ENCODE measurements around the gene SH2B2. TPM values are rescaled to one million over a fixed set of nuclear protein-coding genes. Genes with fewer than 3 reads are reported as not detected.

The SH2B2 gene
- total RNA-seq, 1 experiment from 2014 or later: 14.7 TPM

- DNase-seq (ENCODE audit: low spot score) (peak; percentile 48), ATAC-seq (peak; percentile 34)
- no peak overlapping the region for H3K27ac Mint-ChIP-seq
- ChIA-PET POLR2A (interaction anchor here (1.2 kb wide), 1 partner anchor 14 kb away, joined by 3 read pairs; no protein-coding TSS in a partner anchor), CTCF (interaction anchor here (0.5 to 2.8 kb wide), 15 partner anchors 8 to 775 kb away, joined by 3 to 13 read pairs (median 4); no protein-coding TSS in a partner anchor)
- no peaks in the 10 kb centered on the region for H3K9me3 Mint-ChIP-seq
- H3K36me3 Mint-ChIP-seq: no peaks in the 10 kb centered on the region
- peak overlapping the region; percentile 61 for H3K4me3 Mint-ChIP-seq
- peaks cover 10% of the 10 kb centered on the region for H3K27me3 Mint-ChIP-seq (ENCODE audit: low read depth)
- H3K4me1 Mint-ChIP-seq: peaks cover 16% of the 10 kb centered on the region
- TF ChIP-seq ATF2 (CRISPR knock-in tag; IDR thresholded peaks at IDR 0.05; ENCODE audit: borderline replicate concordance, low read depth) (no peak), STAT6 (CRISPR knock-in tag; conservative IDR thresholded peaks at IDR 0.05; ENCODE audit: low read depth) (0 out of 2 replicates have a peak, but pooled peaks have one; percentile 67), MXD4 (CRISPR knock-in tag; IDR thresholded peaks at IDR 0.05; ENCODE audit: borderline replicate concordance) (no peak), MAX (CRISPR knock-in tag; IDR thresholded peaks at IDR 0.05) (peak; percentile 59), ZBTB21 (CRISPR knock-in tag; IDR thresholded peaks at IDR 0.05; ENCODE audit: borderline replicate concordance) (0 out of 2 replicates have a peak, but pooled peaks have one; percentile 44), CBFB (CRISPR knock-in tag; IDR thresholded peaks at IDR 0.05; ENCODE audit: low read depth) (0 out of 2 replicates have a peak, but pooled peaks have one; percentile 45), SP1 (CRISPR knock-in tag; conservative IDR thresholded peaks at IDR 0.05) (peak; percentile 44; the same call in 1 of the 2 replicates), TP53 (CRISPR knock-in tag; IDR thresholded peaks at IDR 0.05) (0 out of 2 replicates have a peak, but pooled peaks have one; percentile 3), KAT7 (CRISPR knock-in tag; IDR thresholded peaks at IDR 0.05; ENCODE audit: borderline replicate concordance) (peak; percentile 15; the same call in 1 of the 2 replicates), FOXP1 (CRISPR knock-in tag; IDR thresholded peaks at IDR 0.05; ENCODE audit: borderline replicate concordance) (no peak)
Measured at GRCh38 chr7:102287111-102287980, 678 bp downstream of the SH2B2 start.

- CTCF ChIA-PET: interaction anchor here (0.5 to 2.8 kb wide), 13 partner anchors 8 to 774 kb away, joined by 3 to 13 read pairs (median 4); no protein-coding TSS in a partner anchor
- POLR2A ChIA-PET: interaction anchor here (1.2 kb wide), 1 partner anchor 13 kb away, joined by 3 read pairs; no protein-coding TSS in a partner anchor
- ATAC-seq (peak; percentile 13), DNase-seq (ENCODE audit: low spot score) (no peak)
- Mint-ChIP-seq H3K4me3 (peak overlapping the region; percentile 61), H3K27ac (no peak overlapping the region), H3K4me1 (peaks cover 16% of the 10 kb centered on the region), H3K36me3 (no peaks in the 10 kb centered on the region), H3K9me3 (no peaks in the 10 kb centered on the region), H3K27me3 (ENCODE audit: low read depth) (peaks cover 10% of the 10 kb centered on the region)
- TF ChIP-seq JUN (CRISPR knock-in tag; IDR thresholded peaks at IDR 0.05): no peak
- TF ChIP-seq SP1 (CRISPR knock-in tag; conservative IDR thresholded peaks at IDR 0.05): 0 out of 2 replicates have a peak, but pooled peaks have one; percentile 2
- no peak for TF ChIP-seq ZNF425 (CRISPR knock-in tag; conservative IDR thresholded peaks at IDR 0.05)
- TF ChIP-seq NFYB (CRISPR knock-in tag; conservative IDR thresholded peaks at IDR 0.05; ENCODE audit: low read depth): no peak
Measured at GRCh38 chr7:102287981-102288278, 1.3 kb downstream of the SH2B2 start.
